Upper lobe of right lung (tissue), 1 donor: ENCODE measurements around the gene KRT4. TPM values are rescaled to one million over a fixed set of nuclear protein-coding genes. Genes with fewer than 3 reads are reported as not detected.

Experiments used
- ATAC-seq: fragments of 200-7000 bp; cut with Tn5 transposase; one replicate; pipeline ENCODE4 v1.9.1; 2020; ENCODE audit warnings: mild to moderate bottlenecking, moderate library complexity
- DNase-seq: peaks from one replicate; pipeline ENCODE4 v3.0.0-alpha.2; 2020
- H3K27ac ChIP-seq: fragments of 200-600 bp; one replicate; pipeline ENCODE4 v1.8.0; 2022
- H3K27me3 ChIP-seq: fragments of 200-600 bp; one replicate; pipeline ENCODE4 v1.8.0; 2022; ENCODE audit warnings: mild to moderate bottlenecking
- H3K36me3 ChIP-seq: fragments of 200-600 bp; one replicate; pipeline ENCODE4 v1.8.0; 2022
- H3K4me1 ChIP-seq: fragments of 200-600 bp; one replicate; pipeline ENCODE4 v1.8.0; 2022
- H3K4me3 ChIP-seq: fragments of 200-600 bp; one replicate; pipeline ENCODE4 v1.8.0; 2022; ENCODE audit warnings: mild to moderate bottlenecking
- H3K9me3 ChIP-seq: fragments of 200-600 bp; one replicate; pipeline ENCODE4 v1.8.0; 2022
- intact Hi-C: fragments of 100-400 bp; cut with DNase I; formaldehyde crosslinking; loops from one replicate; pipeline ENCODE4 v1.11.0; 2022
- total RNA-seq: library from RNA; stranded (reverse); fragmentation: NEBNext Ultra II Directional; extraction: Animal tissue kit (Norgen Biotek cat#: 25700); gene quantifications from one replicate; pipeline ENCODE4 v1.2.1, GENCODE V29; 2021
- TF ChIP-seq, protein P1 (sequence below): fragments of 200-600 bp; IDR thresholded peaks from one replicate; pipeline ENCODE4 v1.8.0; 2022; ENCODE audit warnings: antibody characterized with exemption
- donor health status: DM: no; HTN: yes; CAD: no; lungs with severe emphysema.

Gene KRT4
- total RNA-seq, 1 donor from 2014 or later = 6.8 TPM

DNA sequence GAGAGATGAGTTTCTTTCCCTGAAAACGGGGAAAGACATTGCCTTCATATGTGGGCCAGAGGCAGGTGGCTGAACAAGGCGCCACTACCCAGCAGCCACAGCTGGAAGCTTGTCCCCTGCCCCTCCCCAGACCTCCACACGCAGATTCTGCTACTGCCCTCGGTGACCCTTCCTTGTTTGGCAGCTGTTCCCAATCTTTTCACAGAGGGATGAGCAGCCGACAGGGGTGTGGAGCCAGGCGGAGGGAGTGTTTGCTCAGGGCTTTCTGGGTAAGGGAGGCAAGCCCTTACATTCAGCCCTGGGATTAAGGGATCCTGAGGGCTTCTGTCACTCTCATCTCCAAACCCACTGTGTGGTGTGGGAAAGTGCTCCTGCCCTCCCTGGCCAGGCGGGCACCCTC, 4.5 kb upstream of the KRT4 start:
- Histone ChIP-seq H3K9me3 (no peaks in the 10 kb centered on the region), H3K27me3 (peaks cover 36% of the 10 kb centered on the region), H3K4me1 (peaks cover 20% of the 10 kb centered on the region), H3K27ac (no peak overlapping the region), H3K4me3 (no peak overlapping the region), H3K36me3 (no peaks in the 10 kb centered on the region)
- TF ChIP-seq, protein P1, sequence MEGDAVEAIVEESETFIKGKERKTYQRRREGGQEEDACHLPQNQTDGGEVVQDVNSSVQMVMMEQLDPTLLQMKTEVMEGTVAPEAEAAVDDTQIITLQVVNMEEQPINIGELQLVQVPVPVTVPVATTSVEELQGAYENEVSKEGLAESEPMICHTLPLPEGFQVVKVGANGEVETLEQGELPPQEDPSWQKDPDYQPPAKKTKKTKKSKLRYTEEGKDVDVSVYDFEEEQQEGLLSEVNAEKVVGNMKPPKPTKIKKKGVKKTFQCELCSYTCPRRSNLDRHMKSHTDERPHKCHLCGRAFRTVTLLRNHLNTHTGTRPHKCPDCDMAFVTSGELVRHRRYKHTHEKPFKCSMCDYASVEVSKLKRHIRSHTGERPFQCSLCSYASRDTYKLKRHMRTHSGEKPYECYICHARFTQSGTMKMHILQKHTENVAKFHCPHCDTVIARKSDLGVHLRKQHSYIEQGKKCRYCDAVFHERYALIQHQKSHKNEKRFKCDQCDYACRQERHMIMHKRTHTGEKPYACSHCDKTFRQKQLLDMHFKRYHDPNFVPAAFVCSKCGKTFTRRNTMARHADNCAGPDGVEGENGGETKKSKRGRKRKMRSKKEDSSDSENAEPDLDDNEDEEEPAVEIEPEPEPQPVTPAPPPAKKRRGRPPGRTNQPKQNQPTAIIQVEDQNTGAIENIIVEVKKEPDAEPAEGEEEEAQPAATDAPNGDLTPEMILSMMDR = no peak
- DNase-seq (no peak), ATAC-seq (no peak)
- intact Hi-C loops = no loop called here

DNA sequence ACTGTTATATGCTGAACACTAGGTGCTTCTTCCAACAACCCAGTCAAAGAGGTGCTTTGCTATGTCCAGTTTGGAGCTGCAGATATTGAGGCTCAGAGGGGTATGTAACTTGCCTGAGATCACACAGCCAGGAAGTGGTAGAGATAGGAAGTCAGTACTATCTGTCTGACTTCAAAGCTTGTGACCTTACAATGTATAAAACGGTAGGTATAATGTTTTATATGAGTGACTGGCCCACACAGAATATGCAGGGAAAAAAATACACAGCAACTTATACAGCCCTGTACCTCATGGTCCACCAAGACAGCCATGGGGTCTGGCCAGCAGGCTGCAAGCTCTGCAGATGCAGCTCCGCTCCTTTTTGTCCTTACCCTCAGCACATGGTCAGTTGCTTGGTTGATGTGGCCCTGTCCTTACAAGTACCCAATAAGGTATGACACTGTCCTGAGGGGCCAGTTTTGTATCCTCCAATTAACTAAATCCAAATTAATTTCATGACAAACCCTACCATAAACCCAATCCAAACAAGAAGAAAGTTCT, 3.9 kb upstream of the KRT4 start:
- TF ChIP-seq, protein P1 = no peak
- Histone ChIP-seq H3K36me3 (no peaks in the 10 kb centered on the region), H3K4me1 (peaks cover 20% of the 10 kb centered on the region), H3K27ac (no peak overlapping the region), H3K9me3 (no peaks in the 10 kb centered on the region), H3K27me3 (peaks cover 32% of the 10 kb centered on the region), H3K4me3 (no peak overlapping the region)
- ATAC-seq (no peak), DNase-seq (no peak)
- intact Hi-C loops = no loop called here

DNA sequence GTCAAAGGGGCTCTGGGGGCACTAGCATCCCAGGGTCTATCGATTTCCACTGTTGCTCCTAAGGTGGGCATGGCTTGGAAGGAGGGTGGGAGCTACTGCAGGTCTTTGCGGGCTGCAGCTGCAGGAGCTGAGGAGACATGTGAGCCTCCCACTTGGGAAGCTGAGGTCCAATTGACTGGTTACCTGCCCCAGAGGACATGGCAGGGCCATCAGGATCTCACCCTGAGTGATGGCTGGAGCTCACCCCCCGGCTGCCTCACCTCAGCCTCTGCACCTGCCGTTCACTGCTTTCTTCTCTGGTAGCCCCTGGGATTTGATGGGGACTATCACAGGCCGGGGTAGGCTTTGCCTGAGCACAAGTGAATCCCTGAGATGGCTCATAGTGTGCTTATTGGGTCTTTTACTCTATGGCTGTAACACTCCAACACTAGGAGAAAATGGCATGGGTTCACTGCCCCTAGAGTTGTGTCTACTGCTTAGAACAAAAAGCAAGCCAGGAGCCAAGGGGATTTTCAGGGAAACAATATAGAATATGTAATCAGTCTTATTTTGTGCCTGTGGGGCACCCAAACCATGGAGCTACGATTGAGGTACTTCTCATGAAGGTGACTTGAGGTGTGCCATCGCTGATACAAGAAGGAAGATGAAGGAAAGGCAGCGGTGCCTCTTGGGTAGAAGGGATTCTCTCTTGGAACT, 3.2 kb upstream of the KRT4 start:
- no peak overlapping the region for H3K4me3 ChIP-seq
- no peak for ATAC-seq
- H3K27me3 ChIP-seq = peaks cover 32% of the 10 kb centered on the region

DNA sequence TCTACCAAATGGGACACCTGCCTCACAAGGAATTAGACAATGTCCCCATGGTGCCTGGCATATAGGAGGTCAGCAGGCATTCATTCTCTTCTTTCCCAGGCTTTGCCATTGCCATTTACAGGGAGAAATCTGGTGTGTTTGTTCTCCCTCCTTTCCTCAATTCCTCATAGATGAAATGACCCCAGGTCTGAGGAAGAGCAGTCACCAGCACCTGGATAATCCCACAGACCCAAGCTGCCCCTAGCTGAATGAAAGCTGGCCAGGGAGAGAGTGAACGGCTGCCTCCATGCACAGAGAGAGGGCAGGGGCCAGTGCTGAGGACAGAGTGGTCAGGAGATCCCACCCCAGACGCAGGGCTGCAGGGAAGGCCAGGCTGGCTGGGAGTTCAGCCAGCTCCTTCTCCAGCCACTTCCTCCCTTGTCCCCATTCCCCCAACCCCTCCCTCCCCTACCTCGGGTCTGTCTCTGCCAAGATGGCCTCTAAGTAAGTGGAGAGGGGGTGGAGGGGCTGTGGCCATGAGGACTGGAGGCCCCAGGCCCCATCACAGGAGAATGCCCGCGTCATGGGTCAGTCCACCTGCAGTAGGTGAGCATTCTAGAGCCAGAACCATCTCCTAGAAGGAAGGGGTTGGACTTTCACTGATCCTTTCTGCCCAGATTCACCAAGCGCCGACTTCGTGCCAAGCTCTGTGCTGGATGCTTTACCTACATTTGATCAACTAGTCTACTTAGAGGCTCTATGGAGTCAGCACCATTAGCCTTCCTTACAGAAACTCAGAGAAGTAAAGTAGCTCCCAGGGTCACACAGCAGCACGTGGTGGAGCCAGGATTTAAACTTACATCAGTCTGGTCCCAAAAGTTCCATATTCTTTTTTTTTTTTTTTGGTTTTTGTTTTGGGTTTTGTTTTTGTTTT, 2.0 kb upstream of the KRT4 start:
- Histone ChIP-seq H3K4me3 (no peak overlapping the region), H3K9me3 (no peaks in the 10 kb centered on the region), H3K27ac (no peak overlapping the region), H3K4me1 (peaks cover 15% of the 10 kb centered on the region), H3K36me3 (no peaks in the 10 kb centered on the region), H3K27me3 (peaks cover 32% of the 10 kb centered on the region)
- ATAC-seq (no peak), DNase-seq (peak; percentile 30)
- intact Hi-C loops = no loop called here
- TF ChIP-seq, protein P1 = no peak

More for the DNA sequence above, 3.2 kb upstream of the KRT4 start:
- TF ChIP-seq, protein P1 = no peak
- intact Hi-C loops = no loop called here
- peaks cover 16% of the 10 kb centered on the region for H3K4me1 ChIP-seq
- no peaks in the 10 kb centered on the region for H3K9me3 ChIP-seq
- H3K27ac ChIP-seq = no peak overlapping the region
- no peak for DNase-seq
- no peaks in the 10 kb centered on the region for H3K36me3 ChIP-seq

DNA sequence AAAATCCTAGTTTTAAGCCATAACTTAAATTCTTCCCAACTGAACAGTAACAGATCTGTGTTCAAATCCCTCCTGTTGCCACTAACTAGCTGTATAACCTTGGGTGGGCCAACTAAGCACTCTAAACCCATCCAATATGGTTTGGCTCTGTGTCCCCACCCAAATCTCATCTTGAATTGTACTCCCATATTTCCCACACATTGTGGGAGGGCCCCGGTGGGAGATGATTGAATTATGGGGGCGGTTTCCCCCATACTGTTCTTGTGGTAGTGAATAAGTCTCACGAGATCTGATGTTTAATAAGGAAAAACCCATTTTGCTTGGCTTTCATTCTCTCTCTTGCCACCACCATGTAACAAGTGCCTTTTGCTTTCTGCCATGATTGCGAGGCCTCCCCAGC, 1.2 kb upstream of the KRT4 start:
- H3K27me3 ChIP-seq = peaks cover 32% of the 10 kb centered on the region
- H3K9me3 ChIP-seq = no peaks in the 10 kb centered on the region
- ATAC-seq (no peak), DNase-seq (no peak)
- intact Hi-C loops = no loop called here
- H3K27ac ChIP-seq = no peak overlapping the region
- H3K4me1 ChIP-seq = peaks cover 15% of the 10 kb centered on the region
- H3K36me3 ChIP-seq = no peaks in the 10 kb centered on the region
- no peak overlapping the region for H3K4me3 ChIP-seq
- TF ChIP-seq, protein P1 = no peak
